NCI-H524 (cell line): ENCODE measurements around the gene GNAZ.

Experiments used
- DNase-seq, 2 experiments: peaks; one replicate each; lab custom pipeline; 2025; lab: John Stamatoyannopoulos, UW

The GNAZ gene

DNA sequence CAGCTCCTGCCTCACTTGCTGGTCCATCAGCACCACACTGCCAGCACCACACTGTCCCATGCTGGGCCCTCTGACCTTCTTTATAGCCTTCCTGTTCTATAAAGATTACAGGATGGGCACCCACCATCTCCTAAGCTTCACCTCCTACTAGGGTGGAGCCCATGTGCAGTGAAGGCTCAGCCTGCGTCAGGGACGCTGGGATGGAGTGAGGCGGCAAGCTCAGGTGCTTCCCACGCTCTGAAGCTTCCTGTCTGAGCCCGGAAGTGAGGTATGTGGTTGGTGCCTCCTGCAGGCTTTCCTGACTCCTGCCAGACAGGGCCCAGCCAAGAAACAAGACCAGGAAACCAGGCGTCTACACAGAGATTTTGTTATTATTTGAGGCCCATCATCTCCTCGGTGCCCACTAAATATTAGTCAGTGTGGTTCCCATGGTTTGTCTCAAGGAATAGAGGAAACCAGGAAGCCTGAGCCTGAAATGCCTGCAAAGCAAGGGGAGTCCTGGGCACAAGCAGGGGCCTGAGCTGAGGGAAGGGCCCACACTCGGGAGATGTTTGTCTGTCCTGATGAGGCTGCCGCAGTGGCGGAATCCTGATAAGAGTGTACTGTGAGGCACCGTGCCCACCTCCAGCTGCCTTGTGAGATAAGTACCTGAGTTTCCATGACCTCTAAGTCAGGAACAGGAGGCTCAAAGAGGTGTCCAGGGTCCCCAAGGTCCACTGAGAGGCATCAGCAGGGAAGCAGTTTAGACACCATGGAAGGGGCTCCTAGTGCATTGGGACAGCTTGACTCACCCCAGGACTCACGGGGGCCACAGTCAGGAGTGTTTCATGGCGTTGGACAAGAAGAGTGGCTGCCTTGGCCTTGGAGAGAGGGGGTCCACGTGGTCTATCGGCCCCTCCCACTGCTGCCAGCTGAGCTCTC is 49.4 kb downstream of the GNAZ start:
- no peak for DNase-seq

DNA sequence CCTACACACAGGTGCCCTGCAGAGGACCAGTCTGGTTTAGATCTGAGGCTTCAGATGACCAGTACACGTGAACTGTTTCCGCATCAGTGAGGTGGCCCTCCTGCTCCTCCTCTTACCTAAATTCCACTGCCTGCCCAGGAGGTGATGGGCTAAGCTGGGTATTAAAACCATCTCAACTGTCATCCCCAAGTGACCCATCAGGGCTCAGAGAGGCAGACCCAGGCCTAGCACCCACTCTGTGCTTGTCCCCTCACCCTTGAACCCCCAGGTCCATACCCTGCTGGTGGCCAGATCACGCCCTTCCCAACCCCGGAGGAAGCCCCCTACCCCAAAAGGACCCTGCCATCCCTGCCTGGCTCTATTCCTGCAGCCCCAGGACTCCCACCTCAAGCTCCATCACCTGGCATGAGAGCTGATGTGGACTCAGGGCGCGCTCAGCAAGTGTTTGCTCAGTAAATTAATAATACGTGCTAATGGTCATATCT is 50.1 kb downstream of the GNAZ start:
- DNase-seq, result no peak

DNA sequence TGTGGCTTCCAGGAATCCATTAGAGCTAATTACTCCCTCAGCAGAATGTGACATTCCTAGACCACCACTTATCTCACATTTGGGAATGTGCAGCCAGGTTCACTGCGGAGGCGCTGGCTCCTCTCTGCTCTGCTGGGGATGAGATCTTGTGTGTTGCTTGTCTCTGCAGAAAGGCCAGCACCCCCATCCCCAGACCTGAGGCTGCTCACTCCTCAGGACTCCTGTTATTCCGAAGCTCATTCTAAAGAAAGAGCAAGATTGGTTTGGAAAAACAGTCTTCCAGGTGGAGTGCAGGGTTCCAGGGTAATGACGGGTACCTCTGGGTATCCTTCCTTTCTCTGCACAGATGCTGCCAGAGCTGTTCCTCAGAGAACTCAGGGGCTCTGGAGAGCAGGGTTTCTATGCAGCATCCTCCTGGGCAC is 50.7 kb downstream of the GNAZ start:
- DNase-seq, result no peak

DNA sequence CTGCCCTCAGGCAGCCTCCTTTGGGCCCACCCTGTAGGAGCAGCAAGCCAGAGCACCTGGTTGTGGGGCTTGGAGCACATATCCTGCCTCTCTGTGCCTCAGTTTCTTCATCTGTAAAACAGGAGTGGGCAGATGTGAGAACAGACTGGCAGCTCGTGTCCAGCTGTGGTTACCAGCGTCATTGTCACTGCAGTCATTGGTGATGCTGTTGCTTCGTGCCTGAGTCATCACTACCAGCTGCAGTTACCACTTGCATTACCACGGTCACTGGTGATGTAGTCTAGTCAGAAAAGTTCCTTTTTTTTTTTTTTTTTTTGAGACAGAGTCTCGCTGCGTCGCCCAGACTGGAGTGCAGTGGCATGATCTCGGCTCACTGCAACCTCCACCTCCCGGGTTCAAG is 51.1 kb downstream of the GNAZ start:
- no peak for DNase-seq

DNA sequence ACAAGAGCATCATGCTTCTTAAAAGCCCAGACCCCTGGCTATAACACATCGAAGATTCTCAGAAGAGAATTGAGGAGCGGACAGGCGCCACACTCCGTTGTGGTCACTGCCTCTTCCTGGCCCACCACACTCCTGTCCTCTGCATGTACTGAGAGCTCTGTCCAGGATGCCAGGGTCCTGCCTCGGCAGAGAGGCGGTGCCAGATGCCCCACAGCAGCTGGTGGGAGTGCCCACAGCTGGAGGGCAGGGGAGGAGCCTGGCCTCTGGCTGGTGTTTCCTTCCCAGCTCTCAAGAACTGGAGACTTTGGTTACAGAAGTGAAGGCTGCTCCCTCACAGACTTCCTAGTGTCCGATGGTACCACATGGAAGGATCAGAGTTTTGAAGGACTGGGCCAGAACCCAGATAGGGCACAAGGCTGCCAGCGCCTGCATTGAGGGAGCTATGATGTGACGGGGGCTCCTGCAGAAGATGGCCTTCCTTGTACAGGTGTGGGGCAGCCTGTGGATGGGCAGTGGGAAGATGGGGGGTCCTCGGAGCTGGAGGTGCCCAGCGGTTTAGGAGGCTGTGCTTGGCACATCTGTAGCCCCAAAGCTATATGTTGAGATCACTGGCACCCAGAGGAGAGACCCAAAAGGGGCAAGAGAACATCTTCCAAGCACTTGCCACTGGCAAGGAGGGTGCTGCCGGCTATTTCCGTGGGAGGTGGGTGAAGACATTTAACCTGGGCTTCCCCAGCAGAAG is 52.1 kb downstream of the GNAZ start:
- no peak for DNase-seq

DNA sequence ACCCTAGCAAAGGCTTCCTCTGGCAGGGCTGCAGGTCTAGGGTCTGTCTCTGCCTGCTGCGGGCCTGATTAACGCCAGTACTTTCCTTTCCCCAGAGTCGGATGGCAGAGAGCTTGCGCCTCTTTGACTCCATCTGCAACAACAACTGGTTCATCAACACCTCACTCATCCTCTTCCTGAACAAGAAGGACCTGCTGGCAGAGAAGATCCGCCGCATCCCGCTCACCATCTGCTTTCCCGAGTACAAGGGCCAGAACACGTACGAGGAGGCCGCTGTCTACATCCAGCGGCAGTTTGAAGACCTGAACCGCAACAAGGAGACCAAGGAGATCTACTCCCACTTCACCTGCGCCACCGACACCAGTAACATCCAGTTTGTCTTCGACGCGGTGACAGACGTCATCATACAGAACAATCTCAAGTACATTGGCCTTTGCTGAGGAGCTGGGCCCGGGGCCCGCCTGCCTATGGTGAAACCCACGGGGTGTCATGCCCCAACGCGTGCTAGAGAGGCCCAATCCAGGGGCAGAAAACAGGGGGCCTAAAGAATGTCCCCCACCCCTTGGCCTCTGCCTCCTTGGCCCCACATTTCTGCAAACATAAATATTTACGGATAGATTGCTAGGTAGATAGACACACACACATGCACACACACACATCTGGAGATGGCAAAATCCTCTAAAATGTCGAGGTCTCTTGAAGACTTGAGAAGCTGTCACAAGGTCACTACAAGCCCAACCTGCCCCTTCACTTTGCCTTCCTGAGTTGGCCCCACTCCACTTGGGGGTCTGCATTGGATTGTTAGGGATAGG is 52.9 kb downstream of the GNAZ start:
- DNase-seq, result peak; percentile 58 to 84

DNA sequence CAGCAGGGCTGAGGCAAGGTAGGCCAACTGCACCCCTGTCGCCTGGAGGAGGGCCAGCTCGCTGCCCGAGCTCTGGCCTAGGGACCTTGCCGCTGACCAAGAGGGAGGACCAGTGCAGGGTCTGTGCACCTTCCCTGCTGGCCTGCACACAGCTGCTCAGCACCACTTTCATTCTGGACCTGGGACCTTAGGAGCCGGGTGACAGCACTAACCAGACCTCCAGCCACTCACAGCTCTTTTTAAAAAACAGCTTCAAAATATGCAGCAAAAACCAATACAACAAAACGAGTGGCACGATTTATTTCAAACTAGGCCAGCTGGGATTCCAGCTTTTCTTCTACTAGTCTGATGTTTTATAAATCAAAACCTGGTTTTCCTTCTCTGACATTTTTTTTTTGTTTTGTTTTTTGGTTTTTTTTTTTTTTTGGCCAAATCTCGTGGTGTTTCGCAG is 53.5 kb downstream of the GNAZ start:
- DNase-seq, result no peak

DNA sequence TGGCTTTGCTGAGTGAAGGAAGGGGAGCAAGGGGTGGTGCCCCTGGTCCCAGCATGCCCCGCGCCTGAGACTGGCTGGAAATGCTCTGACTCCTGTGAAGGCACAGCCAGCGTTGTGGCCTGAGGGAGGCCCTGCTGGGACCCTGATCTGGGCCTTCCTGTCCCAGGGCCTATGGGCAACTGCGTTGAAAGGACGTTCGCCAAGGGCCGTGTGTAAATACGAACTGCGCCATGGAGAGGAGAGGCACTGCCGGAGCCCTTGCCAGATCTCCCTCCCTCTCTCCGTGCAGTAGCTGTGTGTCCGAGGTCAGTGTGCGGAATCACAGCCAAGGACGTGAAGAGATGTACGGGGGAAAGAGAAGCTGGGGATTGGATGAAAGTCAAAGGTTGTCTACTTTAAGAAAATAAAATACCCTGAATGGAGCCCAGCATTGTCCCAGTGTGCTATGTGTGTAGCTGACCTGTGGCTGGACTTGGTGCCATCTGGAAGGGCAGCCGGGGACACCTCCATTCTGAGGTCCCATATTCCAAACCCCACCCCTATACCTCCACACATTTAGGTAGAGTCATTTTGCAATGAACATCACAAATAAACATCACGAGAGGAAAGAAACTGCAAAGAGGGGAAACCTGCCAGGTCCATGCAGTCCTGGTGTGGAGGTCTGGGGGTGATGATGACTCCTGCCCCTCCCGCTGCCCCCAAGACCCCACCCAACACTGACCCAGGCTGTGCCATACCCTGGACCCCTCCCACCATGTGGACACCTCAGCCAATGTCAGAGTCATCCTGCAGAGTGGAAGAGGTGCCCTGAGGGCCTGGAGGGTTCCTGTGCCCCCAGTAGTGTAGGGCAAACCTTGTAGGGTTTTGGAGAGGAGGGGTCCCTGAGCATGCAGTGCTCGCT is 54.5 kb downstream of the GNAZ start:
- no peak for DNase-seq

DNA sequence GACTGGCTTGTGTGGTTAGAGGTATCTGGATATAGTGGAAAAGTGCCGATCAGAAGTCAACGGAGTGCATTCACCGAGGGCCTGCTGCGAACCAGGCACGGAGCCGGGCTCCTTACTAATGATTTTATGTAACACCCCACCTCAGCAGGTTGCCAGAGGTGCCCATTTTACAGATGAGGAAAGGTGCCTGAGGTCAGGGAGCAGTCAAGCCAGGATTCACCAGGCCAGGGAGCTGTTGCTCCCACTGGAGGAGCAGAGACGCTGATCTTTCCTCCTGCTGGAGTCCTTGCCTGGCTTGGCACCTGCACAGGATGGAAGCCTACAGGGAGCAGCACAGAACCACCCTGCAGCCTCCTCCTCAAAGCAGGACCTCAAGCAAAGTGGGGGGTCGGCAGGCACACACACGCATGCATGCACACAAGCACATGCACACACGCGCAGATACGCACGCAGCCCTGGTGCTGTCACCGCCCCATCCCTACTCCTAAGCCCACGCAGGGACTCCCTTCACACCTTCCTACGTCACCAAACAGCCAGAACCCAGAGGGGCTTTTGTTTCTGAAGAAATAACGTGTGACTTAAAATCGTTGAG is 55.3 kb downstream of the GNAZ start:
- no peak for DNase-seq

DNA sequence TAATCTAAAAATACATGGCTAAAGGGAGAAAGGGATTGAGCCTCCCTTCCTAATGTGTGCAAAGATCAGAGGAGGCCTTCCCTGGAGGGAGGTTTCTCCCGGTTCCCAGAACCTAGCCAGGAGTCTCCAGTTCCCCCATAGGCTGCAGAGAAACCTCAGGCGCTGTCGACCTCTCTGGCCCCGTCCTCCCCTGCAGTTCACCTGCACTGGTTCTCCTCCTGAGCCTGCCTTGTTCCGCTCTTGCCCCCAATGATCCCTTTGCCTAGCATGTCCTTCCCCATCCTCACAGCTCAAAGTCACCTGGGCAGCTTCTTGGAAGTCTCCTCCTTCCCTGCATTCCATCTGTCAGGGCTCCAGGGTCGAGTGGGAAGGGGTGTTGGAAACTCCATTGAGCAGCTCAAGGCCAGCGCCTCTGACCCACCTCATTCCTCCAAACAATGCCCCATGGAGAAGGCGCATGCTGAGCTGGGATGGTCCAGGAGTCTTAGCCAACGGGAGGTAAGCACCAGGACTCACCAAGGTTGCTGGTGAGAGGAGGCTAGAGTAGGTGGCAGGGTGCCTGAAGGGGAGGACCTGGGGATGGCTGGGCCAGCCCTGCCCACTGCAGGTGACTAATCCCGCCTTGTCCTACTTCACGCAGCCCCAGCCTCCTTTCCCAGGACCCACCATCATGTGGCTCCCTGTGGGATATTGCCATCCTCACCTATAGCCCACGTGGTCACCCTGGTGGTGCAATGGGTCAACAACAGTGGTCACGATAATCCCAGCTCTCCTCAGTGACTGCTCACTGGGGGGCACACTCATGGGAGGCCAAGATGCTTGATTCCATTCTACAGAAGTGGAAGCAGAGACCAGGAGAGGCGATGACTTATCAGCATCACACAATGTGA is 56.1 kb downstream of the GNAZ start:
- no peak for DNase-seq

DNA sequence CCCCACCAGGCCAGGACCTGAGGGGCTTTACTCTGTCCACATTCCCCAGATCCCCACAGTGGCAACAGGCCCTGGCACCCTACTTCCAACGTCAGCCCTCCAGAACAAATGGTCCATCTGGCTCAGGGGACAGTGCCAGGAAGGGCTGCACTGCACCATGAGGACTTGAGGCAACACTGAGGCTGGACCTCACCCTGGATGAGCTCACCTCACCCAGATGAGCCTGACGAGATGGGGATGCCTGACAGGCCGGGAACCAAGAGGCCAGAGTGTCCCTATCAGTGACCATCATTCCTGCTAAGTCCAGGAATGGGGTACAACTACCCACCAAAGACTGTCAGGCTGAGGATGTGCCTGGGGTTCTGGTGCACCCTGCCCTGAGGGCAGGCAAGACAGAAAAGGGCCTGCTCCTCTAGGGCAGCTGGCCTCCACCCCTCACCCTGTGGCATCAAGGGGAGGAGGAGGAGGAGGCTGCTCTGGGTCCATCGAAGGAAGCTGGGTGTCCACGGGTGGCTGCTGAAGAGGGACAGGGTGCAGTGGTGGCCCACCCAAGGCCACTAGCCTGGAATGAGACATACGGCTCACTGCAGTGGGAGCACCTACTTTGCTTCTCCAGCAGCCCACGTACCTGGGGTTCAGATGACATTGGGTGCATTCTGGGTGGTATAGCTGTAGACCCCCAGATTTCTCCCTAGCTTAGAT is 56.9 kb downstream of the GNAZ start:
- DNase-seq, result no peak

DNA sequence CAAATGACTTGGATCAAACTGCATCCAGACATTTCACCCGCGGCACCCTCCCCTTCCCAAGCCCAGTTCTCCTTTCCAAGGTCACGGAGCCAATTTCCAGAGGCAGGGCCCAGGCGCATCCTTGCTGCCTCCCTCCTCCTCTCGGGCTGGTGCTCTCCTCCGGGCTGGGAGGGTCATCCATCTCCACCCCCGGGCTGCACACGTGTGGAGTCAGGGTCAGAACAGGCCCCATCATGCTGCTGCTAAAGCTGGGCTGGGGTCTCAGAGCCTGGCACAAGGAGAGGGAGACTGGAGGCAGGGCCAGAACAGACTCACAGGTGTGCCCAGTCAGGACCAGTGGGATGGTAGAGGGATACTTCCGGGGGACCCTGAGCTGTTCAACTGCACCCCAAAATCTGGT is 57.5 kb downstream of the GNAZ start:
- no peak for DNase-seq

DNA sequence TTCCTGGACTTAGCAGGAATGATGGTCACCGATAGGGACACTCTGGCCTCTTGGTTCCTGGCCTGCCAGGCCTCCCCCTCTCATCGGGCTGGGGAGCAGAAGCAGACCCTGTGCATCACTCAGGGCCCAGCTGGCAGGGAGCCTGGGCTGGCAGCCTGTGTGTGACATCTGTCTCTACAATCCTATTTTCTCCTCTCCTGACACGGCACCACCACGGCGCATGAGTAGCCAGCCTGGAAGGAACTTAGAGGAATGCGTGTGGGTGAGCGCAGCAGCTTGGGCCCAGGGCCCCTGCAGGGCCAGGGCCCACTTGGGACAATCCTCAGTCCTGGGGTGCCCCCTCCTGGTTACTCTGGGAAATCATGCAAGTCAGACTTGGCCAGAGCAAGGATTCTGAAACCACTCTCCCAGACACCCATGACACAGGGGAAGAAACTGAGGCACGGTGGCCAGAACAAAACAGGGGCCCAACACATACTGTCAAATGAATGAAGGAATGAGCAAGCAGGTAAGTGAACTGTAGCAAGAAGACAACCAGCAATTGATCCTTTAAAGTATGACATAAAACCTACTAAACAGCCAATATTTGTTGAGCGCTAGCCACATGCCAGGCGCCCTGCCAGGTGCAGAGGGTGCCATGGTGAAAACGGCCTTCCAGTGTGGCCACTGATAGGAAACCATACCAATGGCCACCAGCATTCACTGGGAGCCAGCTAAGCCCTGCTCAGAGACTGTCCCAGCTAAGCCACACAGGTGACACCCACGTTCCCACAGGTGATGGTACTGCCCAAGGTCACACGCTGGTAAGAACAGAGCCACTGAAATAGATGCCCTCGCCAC is 58.2 kb downstream of the GNAZ start:
- DNase-seq, result peak; percentile 96 to 99

DNA sequence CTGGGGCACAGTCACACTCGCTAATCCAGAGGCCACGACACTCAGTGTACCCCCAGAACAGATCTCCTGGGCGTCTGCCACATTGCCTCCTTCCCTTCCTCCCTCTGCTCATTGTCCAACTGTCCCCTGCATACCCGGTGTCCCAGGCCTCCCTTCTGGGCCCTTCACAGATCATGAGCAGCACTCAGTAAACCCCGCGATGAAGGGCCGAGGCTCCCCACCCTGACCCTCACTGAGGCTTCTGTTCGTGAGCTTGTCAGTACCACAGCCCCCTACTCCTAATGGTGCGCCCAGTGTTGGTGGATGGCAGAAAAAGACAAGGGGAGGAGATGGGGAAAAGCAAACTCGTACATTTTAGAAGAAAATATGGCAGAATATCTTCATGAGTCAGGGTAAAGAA is 58.8 kb downstream of the GNAZ start:
- DNase-seq, result no peak

DNA sequence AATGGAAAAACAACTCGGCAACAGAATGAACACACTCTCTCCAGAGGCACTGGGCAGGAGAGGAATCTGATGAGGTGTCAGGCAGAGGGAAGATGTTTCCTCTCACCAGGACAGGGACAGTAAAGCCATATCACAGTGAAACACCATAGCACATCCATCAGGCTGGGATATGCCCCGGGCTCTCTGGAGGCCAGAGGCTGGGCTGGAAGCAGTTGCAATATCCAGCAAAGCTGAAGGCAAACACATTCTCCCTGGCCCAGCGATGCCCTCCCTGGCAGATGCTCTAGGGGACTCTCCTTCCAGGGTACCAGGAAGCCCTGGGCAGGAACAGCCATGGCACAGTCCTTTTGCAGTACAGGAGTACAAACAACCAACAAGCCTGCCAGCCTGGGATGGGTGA is 60.4 kb downstream of the GNAZ start:
- no peak for DNase-seq

DNA sequence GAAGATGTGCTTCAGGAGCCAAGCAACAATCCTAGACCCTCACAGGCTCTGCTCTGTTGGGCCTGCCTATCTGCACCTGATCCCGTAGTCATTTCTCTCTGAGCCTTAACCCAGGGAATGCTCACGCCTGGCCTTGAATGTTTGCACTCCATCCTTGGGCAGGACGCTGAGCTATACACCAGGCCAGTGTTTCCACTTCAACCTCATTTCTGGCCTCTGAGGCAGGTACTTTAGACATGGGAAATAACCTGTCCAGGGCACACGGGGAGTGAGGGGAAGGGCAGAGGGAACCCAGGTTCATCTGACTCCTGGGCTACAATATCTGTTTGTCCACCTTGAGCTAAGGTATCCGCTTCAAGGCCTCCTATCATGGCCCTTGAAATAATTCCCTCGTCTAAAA is 61.6 kb downstream of the GNAZ start:
- no peak for DNase-seq

DNA sequence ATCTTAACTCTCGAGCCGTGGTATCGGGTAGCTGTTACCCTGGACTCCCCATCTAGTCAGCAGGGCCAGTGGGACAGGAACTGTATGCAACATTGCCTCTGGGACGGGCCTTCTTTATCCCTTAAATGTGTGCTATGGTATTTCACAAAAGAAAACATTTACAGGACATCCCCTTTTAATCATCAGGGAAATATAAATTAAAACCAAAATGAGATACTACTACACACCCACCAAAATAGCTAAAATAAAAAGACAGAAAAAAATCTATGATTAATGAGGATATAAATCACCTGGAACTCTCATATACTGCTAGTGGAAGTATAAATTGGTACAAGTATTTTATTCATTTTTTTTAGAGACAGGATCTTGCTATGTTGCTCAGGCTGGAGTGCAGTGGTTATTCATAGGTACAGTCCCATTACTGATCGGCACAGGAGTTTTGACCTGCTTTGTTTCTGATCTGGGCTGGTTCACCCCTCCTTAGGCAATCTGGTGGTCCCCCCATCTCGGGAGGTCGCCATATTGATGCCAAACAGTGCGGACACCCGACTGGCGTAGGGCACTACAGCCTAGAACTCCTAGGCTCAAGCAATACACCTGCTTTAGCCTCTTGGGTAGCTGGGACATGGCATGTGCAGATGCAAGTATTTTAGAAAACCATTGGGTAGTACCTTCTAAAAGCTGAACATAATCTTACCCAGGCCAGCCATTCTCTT is 62.2 kb downstream of the GNAZ start:
- no peak for DNase-seq

DNA sequence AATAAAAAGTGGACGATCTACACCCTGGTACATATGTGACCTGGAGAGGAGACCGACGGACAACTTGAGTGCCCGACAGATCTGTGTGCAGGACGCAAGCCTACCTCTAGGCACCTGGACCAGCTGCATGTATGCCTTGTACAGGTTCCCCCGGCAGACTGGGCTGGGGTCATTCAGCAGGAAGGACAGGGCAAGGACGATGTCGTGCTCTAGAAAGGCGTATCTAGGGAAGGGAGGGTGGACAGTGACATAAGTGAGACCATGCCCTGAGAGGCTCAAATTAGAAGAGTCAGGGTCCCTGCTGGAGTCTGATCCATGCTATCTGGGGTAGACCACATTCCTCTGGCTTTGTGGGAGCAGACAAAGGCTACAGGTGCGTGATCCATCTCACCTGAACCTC is 63.6 kb downstream of the GNAZ start:
- no peak for DNase-seq
